Activated T-cell treated with anti-CD3 and anti-CD28 coated beads, Interleukin-2, amount 50 U/mL, for 4 hours (primary cell): ENCODE data around the gene SAMD3. TPM values are rescaled to one million over a fixed set of nuclear protein-coding genes. Genes with fewer than 3 reads are reported as not detected.
A peak's percentile ranks its signal among the peaks of the same experiment; 100 is the strongest.
"Not testable (repeated sequence)": the region's sequence is repeated elsewhere in the genome, so short reads cannot be mapped to it uniquely, and the experiment has no call there.

ENCODE experiments used
- ATAC-seq, 2 donors: fragments of 200-7000 bp; cut with Tn5 transposase; one replicate each; pipeline ENCODE4 v1.10.0; 2021
- DNase-seq: peaks from one replicate; pipeline ENCODE4 v3.0.0-alpha.2; 2020
- H3K27me3 Mint-ChIP-seq: one replicate; pipeline ENCODE4 v1.8.0; 2021; ENCODE audit warnings: low read depth, mixed read lengths
- H3K36me3 Mint-ChIP-seq: one replicate; pipeline ENCODE4 v1.8.0; 2022; ENCODE audit warnings: mixed read lengths; ENCODE audit not compliant: insufficient read depth
- H3K4me1 Mint-ChIP-seq: one replicate; pipeline ENCODE4 v1.8.0; 2021; ENCODE audit warnings: low read depth, mixed read lengths
- H3K4me3 Mint-ChIP-seq: one replicate; pipeline ENCODE4 v1.8.0; 2021; ENCODE audit warnings: mild to moderate bottlenecking, moderate library complexity, mixed read lengths
- H3K9me3 Mint-ChIP-seq: one replicate; pipeline ENCODE4 v1.8.0; 2021; ENCODE audit warnings: mixed read lengths
- total RNA-seq, 3 donors: library from RNA; stranded (reverse); gene quantifications; one replicate each; pipeline ENCODE4 v1.2.1, GENCODE V29; 2021

Gene SAMD3
- total RNA-seq, 3 donors from 2014 or later, result 2.1 to 2.9 (median 2.2) TPM

- peaks cover 2% of the 10 kb centered on the region for H3K4me1 Mint-ChIP-seq
- H3K36me3 Mint-ChIP-seq, result no peaks in the 10 kb centered on the region
- no peaks in the 10 kb centered on the region for H3K27me3 Mint-ChIP-seq
- DNase-seq (no peak), ATAC-seq (no peak)
- no peak overlapping the region for H3K4me3 Mint-ChIP-seq
- no peaks in the 10 kb centered on the region for H3K9me3 Mint-ChIP-seq
Measured at GRCh38 chr6:130233330-130233729, 10.6 kb upstream of the SAMD3 start.

GRCh38 chr6:130230531-130230930 lies 7.8 kb upstream of the SAMD3 start:
- not testable (repeated sequence) for H3K4me1 Mint-ChIP-seq, H3K27me3 Mint-ChIP-seq, H3K4me3 Mint-ChIP-seq, DNase-seq, H3K9me3 Mint-ChIP-seq, H3K36me3 Mint-ChIP-seq, ATAC-seq

- DNase-seq (no peak), ATAC-seq (no peak)
- Mint-ChIP-seq H3K4me3 (no peak overlapping the region), H3K27me3 (no peaks in the 10 kb centered on the region), H3K36me3 (peaks cover 2% of the 10 kb centered on the region), H3K4me1 (peaks cover 6% of the 10 kb centered on the region), H3K9me3 (peaks cover 5% of the 10 kb centered on the region)
Measured at GRCh38 chr6:130229645-130230044, 6.9 kb upstream of the SAMD3 start.

- Mint-ChIP-seq H3K4me1 (peaks cover 39% of the 10 kb centered on the region), H3K4me3 (no peak overlapping the region), H3K27me3 (no peaks in the 10 kb centered on the region), H3K9me3 (peaks cover 8% of the 10 kb centered on the region), H3K36me3 (peaks cover 2% of the 10 kb centered on the region)
- ATAC-seq (peak; percentile 94 to 98), DNase-seq (peak; percentile 44)
Measured at GRCh38 chr6:130223508-130223907, 757 bp upstream of the SAMD3 start.

GRCh38 chr6:130218134-130218533 lies 4.6 kb downstream of the SAMD3 start:
- no peak for ATAC-seq
- H3K4me1 Mint-ChIP-seq, result peaks cover 69% of the 10 kb centered on the region
- no peak for DNase-seq
- H3K9me3 Mint-ChIP-seq, result peaks cover 8% of the 10 kb centered on the region
- H3K4me3 Mint-ChIP-seq, result peak overlapping the region; percentile 25
- H3K36me3 Mint-ChIP-seq, result peaks cover 6% of the 10 kb centered on the region
- no peaks in the 10 kb centered on the region for H3K27me3 Mint-ChIP-seq

GRCh38 chr6:130216620-130217019 lies 6.1 kb downstream of the SAMD3 start:
- Mint-ChIP-seq H3K4me3 (no peak overlapping the region), H3K9me3 (peaks cover 8% of the 10 kb centered on the region), H3K36me3 (peaks cover 8% of the 10 kb centered on the region), H3K4me1 (peaks cover 72% of the 10 kb centered on the region), H3K27me3 (no peaks in the 10 kb centered on the region)
- ATAC-seq (no peak), DNase-seq (no peak)

- Mint-ChIP-seq H3K4me3 (peak overlapping the region; percentile 76), H3K36me3 (peaks cover 8% of the 10 kb centered on the region), H3K9me3 (peaks cover 8% of the 10 kb centered on the region), H3K4me1 (peaks cover 74% of the 10 kb centered on the region), H3K27me3 (no peaks in the 10 kb centered on the region)
- no peak for DNase-seq
- ATAC-seq, result peak; percentile 85 to 86
Measured at GRCh38 chr6:130215526-130215925, 7.2 kb downstream of the SAMD3 start.

- H3K4me1 Mint-ChIP-seq, result peaks cover 70% of the 10 kb centered on the region
- DNase-seq (no peak), ATAC-seq (no peak)
- H3K9me3 Mint-ChIP-seq, result no peaks in the 10 kb centered on the region
- peak overlapping the region; percentile 70 for H3K4me3 Mint-ChIP-seq
- H3K36me3 Mint-ChIP-seq, result peaks cover 23% of the 10 kb centered on the region
- no peaks in the 10 kb centered on the region for H3K27me3 Mint-ChIP-seq
Measured at GRCh38 chr6:130212215-130212874, 10.4 kb downstream of the SAMD3 start.

GRCh38 chr6:130211691-130212090 lies 11.1 kb downstream of the SAMD3 start:
- H3K4me1 Mint-ChIP-seq, result peaks cover 71% of the 10 kb centered on the region

GRCh38 chr6:130207979-130208649 lies 14.6 kb downstream of the SAMD3 start:
- Mint-ChIP-seq H3K27me3 (no peaks in the 10 kb centered on the region), H3K9me3 (no peaks in the 10 kb centered on the region), H3K36me3 (peaks cover 37% of the 10 kb centered on the region), H3K4me1 (peaks cover 59% of the 10 kb centered on the region), H3K4me3 (no peak overlapping the region)
- DNase-seq (no peak), ATAC-seq (no peak)

More at GRCh38 chr6:130211691-130212090, 11.1 kb downstream of the SAMD3 start:
- H3K9me3 Mint-ChIP-seq, result no peaks in the 10 kb centered on the region
- peaks cover 27% of the 10 kb centered on the region for H3K36me3 Mint-ChIP-seq
- H3K27me3 Mint-ChIP-seq, result no peaks in the 10 kb centered on the region
- ATAC-seq (peak in 1 of 2 donors; percentile 39), DNase-seq (no peak)
- H3K4me3 Mint-ChIP-seq, result peak overlapping the region; percentile 70

GRCh38 chr6:130206479-130206878 lies 16.3 kb downstream of the SAMD3 start:
- DNase-seq (no peak), ATAC-seq (no peak)
- peaks cover 55% of the 10 kb centered on the region for H3K4me1 Mint-ChIP-seq
- H3K27me3 Mint-ChIP-seq, result no peaks in the 10 kb centered on the region
- no peak overlapping the region for H3K4me3 Mint-ChIP-seq
- H3K9me3 Mint-ChIP-seq, result no peaks in the 10 kb centered on the region
- H3K36me3 Mint-ChIP-seq, result peaks cover 41% of the 10 kb centered on the region

- Mint-ChIP-seq H3K4me1 (peaks cover 53% of the 10 kb centered on the region), H3K27me3 (no peaks in the 10 kb centered on the region), H3K4me3 (no peak overlapping the region), H3K36me3 (peaks cover 46% of the 10 kb centered on the region), H3K9me3 (peaks cover 5% of the 10 kb centered on the region)
- ATAC-seq (no peak), DNase-seq (no peak)
Measured at GRCh38 chr6:130204322-130204721, 18.4 kb downstream of the SAMD3 start.

GRCh38 chr6:130203370-130203769 lies 19.4 kb downstream of the SAMD3 start:
- H3K9me3 Mint-ChIP-seq, result peaks cover 5% of the 10 kb centered on the region
- no peak overlapping the region for H3K4me3 Mint-ChIP-seq
- peaks cover 54% of the 10 kb centered on the region for H3K4me1 Mint-ChIP-seq
- H3K27me3 Mint-ChIP-seq, result no peaks in the 10 kb centered on the region
- ATAC-seq (peak in 1 of 2 donors; percentile 42), DNase-seq (no peak)
- H3K36me3 Mint-ChIP-seq, result peaks cover 44% of the 10 kb centered on the region

GRCh38 chr6:130202782-130203181 lies 20.0 kb downstream of the SAMD3 start:
- Mint-ChIP-seq H3K4me3 (no peak overlapping the region), H3K4me1 (peaks cover 52% of the 10 kb centered on the region), H3K9me3 (peaks cover 5% of the 10 kb centered on the region), H3K36me3 (peaks cover 41% of the 10 kb centered on the region), H3K27me3 (no peaks in the 10 kb centered on the region)
- peak in 1 of 2 donors; percentile 82 for ATAC-seq
- no peak for DNase-seq

- peaks cover 61% of the 10 kb centered on the region for H3K4me1 Mint-ChIP-seq
- ATAC-seq, result no peak
Measured at GRCh38 chr6:130200020-130200419, 22.7 kb downstream of the SAMD3 start.

More at GRCh38 chr6:130200020-130200419, 22.7 kb downstream of the SAMD3 start:
- H3K36me3 Mint-ChIP-seq, result peaks cover 36% of the 10 kb centered on the region
- H3K4me3 Mint-ChIP-seq, result no peak overlapping the region
- DNase-seq, result no peak
- no peaks in the 10 kb centered on the region for H3K27me3 Mint-ChIP-seq
- H3K9me3 Mint-ChIP-seq, result peaks cover 5% of the 10 kb centered on the region
